NCI-H524 (cell line): ENCODE measurements around the gene TP53TG5.

Source experiments
- DNase-seq, 2 experiments: peaks; one replicate each; lab custom pipeline; 2025; lab: John Stamatoyannopoulos, UW

The TP53TG5 gene

DNA sequence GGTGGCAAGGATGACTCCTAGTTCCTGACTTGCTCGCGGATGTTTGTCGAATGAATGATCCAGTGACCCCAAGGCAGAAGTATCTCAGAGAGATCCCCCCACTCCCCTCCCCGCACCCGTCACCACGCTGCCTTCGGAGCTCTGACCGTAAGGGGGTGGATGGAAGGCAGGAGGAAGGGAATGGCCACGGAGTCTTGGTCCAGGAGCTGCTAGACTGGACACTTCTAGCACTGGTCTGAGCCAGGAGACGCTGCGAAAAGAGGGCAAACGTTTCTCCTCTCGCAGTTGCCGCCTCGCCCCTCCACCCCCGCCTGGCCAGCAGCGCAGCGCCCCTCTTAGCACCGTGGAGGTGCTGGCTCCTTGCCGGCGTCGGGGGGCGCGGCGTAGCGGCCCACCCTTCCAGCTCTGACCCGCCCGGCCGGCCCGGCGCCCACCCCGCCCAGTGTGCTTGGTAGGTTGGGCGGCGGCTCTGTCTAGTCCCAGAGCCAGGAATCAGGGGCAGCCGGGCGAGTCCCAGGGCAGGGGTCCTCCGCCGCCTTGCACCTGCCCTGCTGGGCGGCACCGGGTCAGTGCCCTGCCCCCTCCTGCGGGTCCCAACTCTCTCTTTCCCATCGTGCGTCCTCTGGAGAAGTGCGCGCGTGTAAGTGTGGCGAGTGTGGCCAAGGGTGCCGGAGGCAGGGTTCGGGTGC is 27.6 kb upstream of the TP53TG5 start:
- DNase-seq: peak in 1 of 2 experiments; percentile 40

- DNase-seq: no peak
These were observed 26.3 kb upstream of the TP53TG5 start for GRCh38 chr20:45404438-45404837.

DNA sequence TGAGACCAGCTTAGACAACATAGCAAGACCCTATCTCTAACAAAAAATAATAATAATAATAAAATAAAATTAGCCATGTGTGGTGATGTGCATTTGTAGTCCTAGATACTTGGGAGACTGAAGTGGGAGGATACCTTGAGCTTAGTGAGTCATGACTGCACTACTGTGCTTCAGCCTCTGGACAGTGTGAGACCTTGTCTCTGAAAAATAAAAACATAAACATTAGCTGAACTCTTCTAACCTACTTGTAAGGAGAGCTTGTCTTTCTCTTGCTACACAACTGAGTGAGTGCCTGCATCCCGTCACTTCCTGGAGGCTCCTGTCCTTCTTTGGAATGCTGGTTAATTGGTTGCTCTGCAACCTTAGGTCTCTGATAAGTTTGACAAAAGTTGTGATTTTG is 24.8 kb upstream of the TP53TG5 start:
- DNase-seq: no peak

DNA sequence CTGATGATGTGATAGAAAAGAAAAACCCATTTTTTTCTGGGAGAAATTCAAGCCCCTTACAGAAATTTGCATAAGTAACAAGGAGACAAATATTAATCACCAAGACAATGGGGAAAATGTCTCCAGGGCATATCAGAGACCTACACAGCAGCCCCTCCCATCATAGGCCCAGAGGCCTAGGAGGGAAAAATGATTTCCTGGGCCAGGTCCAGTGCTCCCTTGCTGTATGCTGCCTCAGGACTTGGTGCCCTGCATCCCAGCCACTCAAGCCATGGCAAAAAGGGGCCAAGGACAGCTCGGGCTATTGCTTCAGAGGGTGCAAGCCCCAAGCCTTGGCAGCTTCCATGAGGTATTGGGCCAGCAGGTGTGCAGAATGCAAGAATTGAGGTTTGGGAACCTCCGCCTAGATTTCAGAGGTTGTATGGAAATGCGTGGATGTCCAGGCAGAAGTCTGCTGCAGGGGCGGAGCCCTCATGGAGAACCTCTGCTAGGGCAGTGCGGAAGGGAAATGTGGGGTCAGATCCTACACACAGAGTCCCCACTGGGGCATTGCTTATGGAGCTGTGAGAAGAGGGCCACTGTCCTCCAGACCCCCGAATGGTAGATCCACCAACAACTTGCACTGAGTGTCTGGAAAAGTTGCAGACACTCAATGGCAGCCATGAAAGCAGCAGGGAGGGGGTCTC is 22.4 kb upstream of the TP53TG5 start:
- no peak for DNase-seq

- DNase-seq: no peak
These were observed 20.9 kb upstream of the TP53TG5 start for GRCh38 chr20:45399018-45399417.

DNA sequence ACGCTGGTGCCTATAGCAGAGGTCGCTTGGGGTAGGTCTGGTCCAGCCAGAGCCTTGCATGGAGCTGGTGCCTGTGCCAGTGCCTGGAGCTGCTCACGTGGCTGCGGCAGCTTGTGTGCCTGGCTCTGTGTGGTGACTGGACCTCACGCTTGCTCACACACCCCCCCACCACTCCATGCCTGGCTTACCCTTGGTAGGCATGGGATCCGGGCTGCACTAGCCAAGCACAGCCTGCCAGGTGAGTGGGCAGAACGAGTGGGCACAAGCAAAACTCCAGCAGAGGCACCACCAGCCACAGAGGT is 16.9 kb upstream of the TP53TG5 start:
- no peak for DNase-seq

GRCh38 chr20:45394221-45395113 is 16.3 kb upstream of the TP53TG5 start:
- DNase-seq: no peak

- peak; percentile 25 to 59 for DNase-seq
These were observed 14.6 kb upstream of the TP53TG5 start for GRCh38 chr20:45392733-45393132.

GRCh38 chr20:45391559-45391958 is 13.4 kb upstream of the TP53TG5 start:
- DNase-seq: no peak

- no peak for DNase-seq
These were observed 12.8 kb upstream of the TP53TG5 start for GRCh38 chr20:45390931-45391330.

- DNase-seq: no peak
These were observed 9.1 kb upstream of the TP53TG5 start for GRCh38 chr20:45387274-45387673.

- DNase-seq: no peak
These were observed 856 bp downstream of the TP53TG5 start for GRCh38 chr20:45377269-45377668.

- no peak for DNase-seq
These were observed 3.2 kb downstream of the TP53TG5 start for GRCh38 chr20:45374966-45375365.

DNA sequence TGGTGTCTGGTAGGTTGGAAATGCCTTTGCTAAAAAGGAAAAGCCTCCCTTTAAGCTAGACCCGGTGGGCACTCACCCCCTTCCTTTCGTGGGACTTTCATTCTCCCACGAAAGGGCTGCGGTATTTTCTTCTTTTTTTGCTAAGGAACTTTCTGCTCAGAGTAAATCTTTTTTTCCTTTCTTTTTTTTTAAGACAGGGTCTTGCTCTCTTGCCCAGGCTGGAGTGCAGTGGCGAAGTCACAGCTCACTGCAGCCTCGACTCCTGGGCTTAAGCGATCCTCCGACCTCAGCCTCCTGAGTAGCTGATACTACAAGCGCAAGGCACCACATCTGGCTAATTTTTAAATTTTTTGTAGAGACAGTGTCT is 4.0 kb downstream of the TP53TG5 start:
- DNase-seq: no peak

DNA sequence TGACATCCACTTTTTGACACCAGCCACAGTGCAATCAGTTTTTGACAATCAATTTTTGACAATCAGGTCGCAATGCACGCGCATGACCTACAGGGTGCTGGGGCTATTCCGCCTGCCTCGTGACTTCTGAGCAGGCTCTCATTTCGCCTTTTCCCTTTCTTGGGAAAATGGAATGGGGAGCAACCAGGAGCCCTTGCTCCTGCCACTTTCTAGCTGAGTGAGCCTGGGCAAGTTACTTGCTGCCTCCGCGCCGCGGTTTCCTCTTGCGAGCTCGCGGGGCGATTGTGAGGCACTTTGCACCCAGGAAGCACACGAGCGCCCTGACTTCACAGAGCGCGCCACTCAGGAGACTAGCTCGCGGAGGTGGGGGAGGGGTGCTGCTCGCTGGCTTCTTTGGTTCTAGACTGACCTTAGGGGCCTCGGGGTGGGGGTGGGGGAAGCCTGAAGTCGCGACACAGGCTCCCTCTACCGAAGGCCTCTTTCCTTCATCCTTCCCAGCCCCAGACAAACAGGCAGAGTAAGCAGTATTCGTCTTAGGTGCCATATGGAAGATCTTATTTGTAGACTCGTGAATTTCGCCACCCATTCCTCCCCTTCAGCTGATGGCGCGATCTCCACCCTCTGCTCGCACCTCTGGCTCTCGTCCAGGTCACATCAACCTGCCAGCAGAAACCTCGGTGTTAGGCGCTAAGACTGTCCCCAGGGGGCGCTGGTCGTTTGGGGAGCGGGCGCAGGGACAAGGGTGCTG is 4.6 kb downstream of the TP53TG5 start:
- DNase-seq: peak; percentile 52 to 79

DNA sequence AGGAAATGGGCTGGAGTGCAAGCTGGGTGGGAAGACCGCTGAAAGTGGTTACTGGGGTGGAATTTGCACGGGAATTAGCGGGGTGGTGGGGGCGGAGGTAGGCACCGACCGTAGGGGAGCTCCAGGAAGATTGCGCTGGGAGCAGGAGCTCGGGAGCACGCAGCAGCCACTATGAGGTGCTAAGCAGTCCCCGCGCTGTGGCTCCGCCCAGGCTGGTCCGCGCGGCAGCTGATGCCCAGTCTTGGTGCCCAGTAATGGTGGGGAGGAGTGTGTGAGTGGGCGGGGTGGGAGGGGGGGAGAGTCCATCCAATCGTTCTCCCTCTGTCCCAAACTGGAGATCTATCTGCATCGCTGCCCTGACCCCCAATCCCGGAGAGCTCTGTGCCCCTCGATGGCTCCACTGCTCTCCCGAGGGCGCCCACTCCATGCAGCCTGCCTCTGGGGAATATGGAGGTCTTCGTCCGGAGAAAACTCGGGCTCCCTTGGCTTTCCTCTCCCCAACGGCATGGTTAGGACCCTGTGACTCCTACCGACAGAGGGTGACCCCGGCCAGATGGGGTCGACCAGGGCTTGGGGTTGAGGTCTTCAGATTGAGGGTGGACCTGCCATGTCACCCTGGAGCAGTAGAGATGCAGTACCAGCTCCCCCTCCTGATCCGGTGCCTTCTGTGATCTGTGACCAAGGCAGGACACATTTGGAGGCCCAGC is 5.3 kb downstream of the TP53TG5 start:
- DNase-seq: no peak

DNA sequence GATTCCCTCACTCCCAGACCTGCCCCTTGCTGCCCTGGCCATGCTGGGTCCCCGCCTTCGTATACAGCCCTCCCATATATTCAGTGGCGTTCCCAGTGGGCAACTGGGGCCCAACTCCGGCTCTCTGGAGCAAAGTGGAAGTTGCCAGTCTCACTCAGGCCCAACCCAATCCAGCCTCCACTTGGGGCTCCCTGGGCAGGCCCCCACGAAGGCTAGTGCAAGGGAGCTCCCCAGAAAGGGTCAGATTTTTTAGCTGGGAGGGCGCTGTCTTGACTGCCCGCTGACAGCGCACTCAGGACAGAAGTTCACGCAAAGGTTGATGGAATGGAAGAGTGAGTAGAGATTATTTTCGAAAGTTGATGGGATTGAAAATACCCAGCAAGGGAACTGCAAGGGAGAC is 5.9 kb downstream of the TP53TG5 start:
- DNase-seq: no peak

DNA sequence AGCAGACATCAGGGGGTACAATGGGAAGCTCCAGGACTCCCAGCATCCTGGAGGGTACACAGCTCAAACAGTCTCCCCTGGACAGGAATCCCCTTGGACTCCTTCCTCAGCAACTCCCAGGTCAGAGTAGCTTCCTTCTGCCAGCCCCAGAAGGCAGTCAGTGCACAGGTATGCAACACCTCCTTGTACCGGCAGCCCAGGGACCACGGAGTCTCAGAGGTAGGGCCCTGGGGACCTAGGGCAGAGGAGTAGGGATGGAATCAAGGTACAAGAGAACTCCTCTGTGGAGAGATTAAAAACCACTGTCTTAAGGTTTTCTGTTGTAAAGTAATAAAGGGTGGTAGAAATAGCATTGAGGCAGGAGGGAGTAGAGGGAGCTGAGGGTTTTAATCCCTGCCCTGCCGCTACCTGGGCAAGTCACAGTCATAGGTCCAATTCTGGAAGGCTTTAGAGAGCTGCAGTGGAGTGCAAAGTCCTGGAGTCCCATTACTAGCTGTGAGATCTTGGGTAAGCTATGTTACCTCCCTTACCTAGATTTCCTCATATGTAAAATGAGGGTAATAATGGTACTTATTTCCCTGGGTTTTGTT is 7.5 kb downstream of the TP53TG5 start:
- no peak for DNase-seq

DNA sequence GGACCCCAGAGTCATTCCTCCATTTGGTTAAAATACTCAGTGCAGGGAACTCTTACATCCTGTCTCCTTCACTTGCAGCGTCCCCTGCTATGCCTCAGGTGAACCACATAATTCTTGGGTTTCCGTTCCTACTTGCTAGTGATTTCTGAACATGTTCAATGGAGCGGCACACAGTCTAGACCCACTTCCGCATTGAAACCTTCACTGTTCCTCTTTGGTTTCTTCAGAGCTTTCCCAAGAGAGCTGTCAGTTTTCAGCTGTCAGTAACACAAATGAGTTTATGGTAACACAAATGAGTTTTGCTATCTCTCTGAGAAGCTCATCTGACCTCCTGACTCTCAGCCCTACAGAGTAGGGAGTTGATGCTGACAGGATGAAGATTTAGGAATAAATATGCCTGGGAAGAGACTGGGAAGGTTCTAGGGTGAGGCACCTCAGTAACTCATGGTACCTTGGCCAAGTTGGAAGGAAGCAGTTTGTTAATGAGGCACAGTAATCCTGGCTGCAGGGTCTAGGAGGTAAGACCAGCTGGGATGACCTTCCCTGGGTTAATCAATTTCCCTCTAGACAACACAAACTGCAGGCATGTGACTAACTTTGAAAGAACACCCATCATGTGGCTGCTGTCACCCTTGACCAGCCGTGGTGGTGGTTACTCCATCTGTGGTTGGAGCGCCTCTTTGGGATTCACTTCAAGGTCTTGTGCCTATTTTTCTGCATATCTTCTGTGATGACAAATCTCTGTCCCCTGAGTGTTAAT is 9.7 kb downstream of the TP53TG5 start:
- DNase-seq: no peak

DNA sequence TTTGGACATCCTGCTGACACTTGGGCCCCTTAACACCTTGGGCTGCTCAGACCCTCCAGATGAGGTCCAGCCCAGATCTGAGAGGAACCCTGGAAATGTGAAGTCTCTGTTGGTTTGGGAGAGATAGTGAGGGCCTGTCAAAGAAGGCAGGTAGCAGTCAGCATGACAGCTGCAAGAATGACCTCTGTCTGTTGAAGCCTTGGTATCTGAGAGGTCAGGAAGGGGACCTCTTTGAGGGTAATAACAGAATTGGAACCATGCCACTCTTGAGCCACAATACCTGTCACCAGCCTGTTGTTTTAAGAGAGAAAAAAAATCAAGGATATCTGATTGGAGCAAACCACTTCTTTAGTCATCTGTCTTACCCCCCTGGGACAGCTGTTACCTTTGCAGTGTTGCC is 11.0 kb downstream of the TP53TG5 start:
- DNase-seq: no peak

DNA sequence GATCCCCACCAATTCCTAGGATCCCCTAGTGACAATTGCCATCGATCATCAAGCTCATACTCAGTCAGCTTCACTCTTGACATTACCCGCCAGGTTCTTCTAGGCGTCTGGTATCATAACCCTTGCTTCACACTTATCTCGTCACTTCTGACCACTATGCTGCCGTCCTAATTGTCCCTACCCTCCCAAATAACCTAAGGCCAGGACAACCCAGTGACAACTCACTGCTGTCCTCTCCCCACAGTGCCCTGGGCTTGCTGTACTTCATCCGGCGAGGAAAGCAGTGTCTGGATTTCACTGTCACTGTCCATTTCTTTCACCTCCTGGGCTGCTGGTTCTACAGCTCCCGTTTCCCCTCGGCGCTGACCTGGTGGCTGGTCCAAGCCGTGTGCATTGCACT is 11.5 kb downstream of the TP53TG5 start:
- no peak for DNase-seq
